HepG2 (cell line): ENCODE measurements around the gene COA7. TPM values are rescaled to one million over a fixed set of nuclear protein-coding genes. Genes with fewer than 3 reads are reported as not detected.

Source experiments
- ARNT ChIP-seq: fragments of 450-650 bp; IDR thresholded peaks from 2 replicates; pipeline ENCODE4 v1.6.1; 2017
- ETS1 ChIP-seq: sonication (generic); formaldehyde crosslinking; IDR thresholded peaks from 2 replicates; pipeline ENCODE4 v1.4.0; 2020; ENCODE audit warnings: missing genetic modification reagents
- FOXJ3 ChIP-seq: sonication (generic); formaldehyde crosslinking; IDR thresholded peaks from 2 replicates; pipeline ENCODE4 v1.4.0; 2020; ENCODE audit warnings: missing genetic modification reagents, mild to moderate bottlenecking, borderline replicate concordance
- HOXA5 ChIP-seq: sonication (generic); formaldehyde crosslinking; IDR thresholded peaks from 2 replicates; pipeline ENCODE4 v1.4.0; 2020; ENCODE audit warnings: missing genetic modification reagents
- IKZF1 ChIP-seq: fragments of 450-650 bp; IDR thresholded peaks from 2 replicates; pipeline ENCODE4 v1.7.1; 2016
- MAFF ChIP-seq: IDR thresholded peaks from 2 replicates; pipeline ENCODE4 v1.6.1; 2011; ENCODE audit warnings: low read depth, low read length, improper control_type of control experiment
- MIXL1 ChIP-seq: IDR thresholded peaks from 2 replicates; pipeline ENCODE4 v1.6.1; 2016
- NCOA2 ChIP-seq: sonication (generic); formaldehyde crosslinking; IDR thresholded peaks from 2 replicates; pipeline ENCODE4 v1.8.0; 2022; ENCODE audit warnings: inconsistent platforms
- NCOA5 ChIP-seq: sonication (generic); formaldehyde crosslinking; IDR thresholded peaks from 2 replicates; pipeline ENCODE4 v1.4.0; 2020; ENCODE audit warnings: missing genetic modification reagents
- PHF20 ChIP-seq: sonication (generic); formaldehyde crosslinking; IDR thresholded peaks from 2 replicates; pipeline ENCODE4 v1.5.0; 2020; ENCODE audit warnings: mild to moderate bottlenecking, missing genetic modification reagents
- SOX13 ChIP-seq, 3 experiments: fragments of 450-650 bp in 1 of 3; sonication (generic) in 1 of 3; formaldehyde crosslinking in 1 of 3; IDR thresholded peaks in 2 of 3; conservative IDR thresholded peaks in 1 of 3; 2 replicates each; pipeline versions ENCODE4 v1.5.0 to v1.6.1; 2016 to 2020; ENCODE audit warnings: antibody characterized with exemption in 1 of 3, mild to moderate bottlenecking in 1 of 3, missing compliant biosample characterization in 1 of 3, missing genetic modification reagents in 1 of 3, moderate library complexity in 1 of 3
- ZNF256 ChIP-seq: sonication (generic); formaldehyde crosslinking; conservative IDR thresholded peaks from 2 replicates; pipeline ENCODE4 v1.4.0; 2020; ENCODE audit warnings: missing genetic modification reagents
- ZNF577 ChIP-seq: sonication (generic); formaldehyde crosslinking; IDR thresholded peaks from 2 replicates; pipeline ENCODE4 v1.4.0; 2020; ENCODE audit warnings: mild to moderate bottlenecking, low read depth, missing genetic modification reagents, borderline replicate concordance
- ZSCAN9 ChIP-seq: IDR thresholded peaks from 2 replicates; pipeline ENCODE4 v1.6.1; 2016; ENCODE audit warnings: borderline replicate concordance
- polyA plus RNA-seq, 8 experiments: library from polyadenylated mRNA; depleted of rRNA in 3 of 8; stranded (reverse) in 7 of 8; unstranded in 1 of 8; fragments of >200 nt; fragmentation: Illumina TruSeq in 4 of 8; extraction: Trizol in 4 of 8; gene quantifications; 2 replicates each; pipeline versions ENCODE4 v1.2.1 to v1.2.3, GENCODE V29; 2011 to 2016; ENCODE audit warnings: low read depth in 4 of 8, missing spikeins in 1 of 8, mixed read lengths in 1 of 8; ENCODE audit not compliant: insufficient read depth in 1 of 8
- total RNA-seq, 5 experiments: library from RNA; depleted of rRNA; stranded (reverse); fragments of >200 nt; fragmentation: Illumina TruSeq; extraction: Trizol; gene quantifications; 2 replicates each; pipeline ENCODE4 v1.2.3, GENCODE V29; 2016; ENCODE audit warnings: low read depth in 1 of 5
- TF ChIP-seq, protein P1 (sequence below): IDR thresholded peaks from 2 replicates; pipeline ENCODE4 v1.4.0; 2020; ENCODE audit warnings: mild to moderate bottlenecking, missing genetic modification reagents
- TF ChIP-seq, protein P2 (sequence below): sonication (generic); formaldehyde crosslinking; IDR thresholded peaks from 2 replicates; pipeline ENCODE4 v1.5.0; 2020; ENCODE audit warnings: mild to moderate bottlenecking, missing genetic modification reagents

The COA7 gene
- total and polyA plus RNA-seq, 2 of the 13 experiments (the other 11 are each of a cell fraction or from before 2014, with no cell fraction given) = 12.3 to 30.4 TPM

GRCh38 chr1:52651904-52652303, 46.2 kb downstream of the COA7 start (continued):
- peak; percentile 37; the same call in 1 of the 2 replicates for TF ChIP-seq ZSCAN9 (CRISPR knock-in tag)
- TF ChIP-seq ARNT = no peak
- TF ChIP-seq NCOA2 (CRISPR knock-in tag) = peak; percentile 79
- no peak for TF ChIP-seq IKZF1
- TF ChIP-seq SOX13 (IDR thresholded peaks at IDR 0.05) = no peak
- TF ChIP-seq SOX13 (CRISPR knock-in tag; conservative IDR thresholded peaks at IDR 0.05 in 1 of 2, IDR thresholded peaks at IDR 0.05 in 1 of 2) = peak in 1 of 2 experiments; percentile 72; a peak in 2 of 4 replicates
- TF ChIP-seq ZNF577 (CRISPR knock-in tag) = no peak
- TF ChIP-seq NCOA5 (CRISPR knock-in tag) = no peak
- TF ChIP-seq ETS1 (CRISPR knock-in tag) = no peak
- TF ChIP-seq ZNF256 (CRISPR knock-in tag) = no peak
- no peak for TF ChIP-seq FOXJ3 (CRISPR knock-in tag)
- no peak for TF ChIP-seq HOXA5 (CRISPR knock-in tag)
- TF ChIP-seq, protein P1, sequence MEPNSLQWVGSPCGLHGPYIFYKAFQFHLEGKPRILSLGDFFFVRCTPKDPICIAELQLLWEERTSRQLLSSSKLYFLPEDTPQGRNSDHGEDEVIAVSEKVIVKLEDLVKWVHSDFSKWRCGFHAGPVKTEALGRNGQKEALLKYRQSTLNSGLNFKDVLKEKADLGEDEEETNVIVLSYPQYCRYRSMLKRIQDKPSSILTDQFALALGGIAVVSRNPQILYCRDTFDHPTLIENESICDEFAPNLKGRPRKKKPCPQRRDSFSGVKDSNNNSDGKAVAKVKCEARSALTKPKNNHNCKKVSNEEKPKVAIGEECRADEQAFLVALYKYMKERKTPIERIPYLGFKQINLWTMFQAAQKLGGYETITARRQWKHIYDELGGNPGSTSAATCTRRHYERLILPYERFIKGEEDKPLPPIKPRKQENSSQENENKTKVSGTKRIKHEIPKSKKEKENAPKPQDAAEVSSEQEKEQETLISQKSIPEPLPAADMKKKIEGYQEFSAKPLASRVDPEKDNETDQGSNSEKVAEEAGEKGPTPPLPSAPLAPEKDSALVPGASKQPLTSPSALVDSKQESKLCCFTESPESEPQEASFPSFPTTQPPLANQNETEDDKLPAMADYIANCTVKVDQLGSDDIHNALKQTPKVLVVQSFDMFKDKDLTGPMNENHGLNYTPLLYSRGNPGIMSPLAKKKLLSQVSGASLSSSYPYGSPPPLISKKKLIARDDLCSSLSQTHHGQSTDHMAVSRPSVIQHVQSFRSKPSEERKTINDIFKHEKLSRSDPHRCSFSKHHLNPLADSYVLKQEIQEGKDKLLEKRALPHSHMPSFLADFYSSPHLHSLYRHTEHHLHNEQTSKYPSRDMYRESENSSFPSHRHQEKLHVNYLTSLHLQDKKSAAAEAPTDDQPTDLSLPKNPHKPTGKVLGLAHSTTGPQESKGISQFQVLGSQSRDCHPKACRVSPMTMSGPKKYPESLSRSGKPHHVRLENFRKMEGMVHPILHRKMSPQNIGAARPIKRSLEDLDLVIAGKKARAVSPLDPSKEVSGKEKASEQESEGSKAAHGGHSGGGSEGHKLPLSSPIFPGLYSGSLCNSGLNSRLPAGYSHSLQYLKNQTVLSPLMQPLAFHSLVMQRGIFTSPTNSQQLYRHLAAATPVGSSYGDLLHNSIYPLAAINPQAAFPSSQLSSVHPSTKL (CRISPR knock-in tag) = peak; percentile 88
- TF ChIP-seq, protein P2, sequence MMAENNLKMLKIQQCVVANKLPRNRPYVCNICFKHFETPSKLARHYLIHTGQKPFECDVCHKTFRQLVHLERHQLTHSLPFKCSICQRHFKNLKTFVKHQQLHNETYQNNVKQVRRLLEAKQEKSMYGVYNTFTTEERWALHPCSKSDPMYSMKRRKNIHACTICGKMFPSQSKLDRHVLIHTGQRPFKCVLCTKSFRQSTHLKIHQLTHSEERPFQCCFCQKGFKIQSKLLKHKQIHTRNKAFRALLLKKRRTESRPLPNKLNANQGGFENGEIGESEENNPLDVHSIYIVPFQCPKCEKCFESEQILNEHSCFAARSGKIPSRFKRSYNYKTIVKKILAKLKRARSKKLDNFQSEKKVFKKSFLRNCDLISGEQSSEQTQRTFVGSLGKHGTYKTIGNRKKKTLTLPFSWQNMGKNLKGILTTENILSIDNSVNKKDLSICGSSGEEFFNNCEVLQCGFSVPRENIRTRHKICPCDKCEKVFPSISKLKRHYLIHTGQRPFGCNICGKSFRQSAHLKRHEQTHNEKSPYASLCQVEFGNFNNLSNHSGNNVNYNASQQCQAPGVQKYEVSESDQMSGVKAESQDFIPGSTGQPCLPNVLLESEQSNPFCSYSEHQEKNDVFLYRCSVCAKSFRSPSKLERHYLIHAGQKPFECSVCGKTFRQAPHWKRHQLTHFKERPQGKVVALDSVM (CRISPR knock-in tag) = 0 out of 2 replicates have a peak, but pooled peaks have one; percentile 32
- no peak for TF ChIP-seq MAFF
- peak; percentile 32; the same call in 1 of the 2 replicates for TF ChIP-seq PHF20 (CRISPR knock-in tag)
- TF ChIP-seq MIXL1 (CRISPR knock-in tag) = 0 out of 2 replicates have a peak, but pooled peaks have one; percentile 49
